Epithelial cell of alveolus of lung (primary cell): ENCODE results near the gene C19orf12. TPM values are rescaled to one million over a fixed set of nuclear protein-coding genes. Genes with fewer than 3 reads are reported as not detected.

Experiments used
- total RNA-seq: library from RNA; depleted of rRNA; stranded (reverse); fragments of >200 nt; gene quantifications from 2 replicates; pipeline ENCODE4 v1.2.1, GENCODE V29; 2015

C19orf12 gene
- total RNA-seq: 27.9 and 39.6 TPM in 2 replicates

GRCh38 chr19:29714953-29715700, at the start of gene C19orf12:
Gene C19orf12, minus strand, starts transcription at chr19:29715261. Its CDS starts 6,848 bp downstream, at chr19:29708413.

GRCh38 chr19:29665215-29665825, 49.7 kb downstream of the C19orf12 start, which contains the start of gene PLEKHF1:
Gene PLEKHF1, plus strand, starts transcription at chr19:29665461. Its CDS starts 8,379 bp downstream, at chr19:29673840.

Other genes with a start within 250 kb of the C19orf12 start
- gene VSTM2B, start 189.3 kb downstream of the C19orf12 start, total RNA-seq: not detected in 2 replicates
- gene POP4, start 109.0 kb downstream of the C19orf12 start, total RNA-seq: 60.4 and 75.1 TPM in 2 replicates
- gene PLEKHF1, start 49.8 kb downstream of the C19orf12 start, total RNA-seq: 10.5 and 11.6 TPM in 2 replicates
- gene CCNE1, start 96.7 kb upstream of the C19orf12 start, total RNA-seq: 5.8 and 8.0 TPM in 2 replicates
- gene URI1, start 227.0 kb upstream of the C19orf12 start, total RNA-seq: 31.5 and 37.5 TPM in 2 replicates